ENCODE measurements around the gene CALN1.
"Not testable (repeated sequence)": the region's sequence is repeated elsewhere in the genome, so short reads cannot be mapped to it uniquely, and the experiment has no call there.

CALN1 gene

DNA sequence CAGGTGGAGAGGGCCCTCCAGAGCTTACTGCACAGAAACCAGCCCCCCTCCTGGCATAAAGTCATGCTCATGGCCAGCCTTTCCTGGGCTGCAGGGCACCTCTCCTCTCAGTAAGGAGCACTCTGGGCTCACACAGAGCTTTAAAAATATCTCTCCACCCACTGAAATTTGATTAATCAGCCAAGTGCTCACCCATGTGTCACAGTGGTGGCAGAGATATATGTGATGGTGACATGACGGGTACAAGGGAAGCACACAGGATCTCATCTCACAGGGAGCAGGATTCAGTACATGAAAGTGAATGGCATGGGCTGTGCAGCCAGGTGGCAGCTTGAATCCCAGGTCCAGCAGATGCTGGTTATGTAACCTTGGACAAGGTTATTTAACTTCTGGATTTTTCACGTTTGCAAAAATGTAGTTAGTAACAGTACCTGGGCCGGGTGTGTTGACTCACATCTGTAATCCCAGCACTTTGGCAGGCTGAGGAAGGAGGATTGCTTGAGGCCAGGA is 144.8 kb downstream of the CALN1 start:
- no peak for DNase-seq (ENCODE audit: low spot score)

DNA sequence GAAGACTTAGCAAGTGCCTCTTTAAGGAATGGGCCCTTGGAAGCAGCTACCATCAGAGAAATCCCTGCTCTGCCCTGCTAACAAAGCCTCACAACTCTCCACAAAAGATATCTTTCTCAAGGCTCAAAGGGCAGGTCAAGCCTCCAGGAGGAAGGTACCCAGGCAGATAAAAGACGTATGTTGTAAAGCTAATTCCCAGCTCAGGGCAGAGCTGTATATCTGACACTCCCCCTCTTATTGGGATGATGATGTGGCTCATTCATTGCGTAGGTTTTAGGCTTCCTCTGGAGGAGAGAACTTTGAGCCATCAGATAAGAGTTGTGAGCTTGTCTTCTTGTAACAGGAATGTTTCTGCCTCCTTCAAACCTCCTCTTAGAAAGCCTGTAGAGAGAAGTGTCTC is 145.4 kb downstream of the CALN1 start:
- no peak for DNase-seq (ENCODE audit: low spot score)

DNA sequence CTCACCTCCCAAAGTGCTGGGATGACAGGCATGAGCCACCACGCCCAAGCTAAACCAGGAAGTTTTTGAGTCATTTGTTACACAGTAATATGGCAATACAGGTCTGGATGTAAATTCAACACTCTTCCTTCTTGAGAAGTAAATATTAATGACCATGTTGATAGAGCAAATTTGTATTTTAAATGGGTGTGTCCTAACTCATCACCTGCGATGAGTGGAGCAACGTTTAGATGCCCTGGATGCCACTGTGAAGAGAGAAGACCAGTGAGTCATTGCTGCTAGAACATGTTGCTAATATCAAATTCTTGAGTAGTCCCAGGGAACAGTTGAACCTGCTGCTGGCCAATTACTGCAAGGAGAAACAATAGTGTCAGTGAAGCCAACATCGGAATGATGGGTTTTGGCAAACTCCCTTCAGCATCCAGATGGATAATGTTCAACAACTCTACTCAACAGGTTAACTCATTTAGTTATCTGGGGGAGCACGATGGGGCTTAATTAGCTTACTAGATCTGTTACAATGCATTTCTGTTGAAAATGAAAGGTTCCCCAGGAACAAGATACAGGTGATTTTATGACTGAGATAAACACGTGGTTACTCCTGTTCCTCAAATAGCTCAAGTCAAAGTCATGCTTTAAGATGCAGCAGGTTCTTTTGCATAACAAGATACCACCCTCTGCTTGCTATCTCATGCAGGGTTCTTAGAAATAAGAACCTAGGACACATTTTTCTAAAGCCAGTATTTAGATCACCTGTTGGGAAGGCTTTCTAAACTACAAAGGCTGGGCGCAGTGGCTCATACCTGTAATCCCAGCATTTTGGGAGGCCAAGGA is 146.8 kb downstream of the CALN1 start:
- DNase-seq (ENCODE audit: low spot score) = no peak

- DNase-seq (ENCODE audit: low spot score) = no peak
These were observed 151.7 kb downstream of the CALN1 start for GRCh38 chr7:72260406-72260805.

DNA sequence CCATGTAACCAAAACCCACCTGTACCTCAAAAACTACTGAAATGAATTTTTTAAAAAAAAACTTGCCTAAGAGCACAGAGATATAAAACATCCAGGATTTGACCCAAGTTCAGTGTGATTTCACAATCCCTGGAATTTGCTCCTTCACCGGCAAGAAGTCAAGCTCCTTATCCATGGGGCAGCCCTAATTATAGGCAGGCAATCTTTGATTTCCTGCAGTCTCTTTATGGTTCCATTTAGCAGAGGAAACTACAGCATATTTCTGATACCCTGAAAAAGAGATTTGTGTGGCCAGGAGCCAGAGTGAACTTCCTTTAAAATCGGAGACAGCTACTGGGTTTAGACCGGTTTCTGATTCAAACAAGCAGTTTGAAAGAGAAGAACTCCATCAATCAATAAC is 154.1 kb downstream of the CALN1 start:
- no peak for DNase-seq (ENCODE audit: low spot score)

DNA sequence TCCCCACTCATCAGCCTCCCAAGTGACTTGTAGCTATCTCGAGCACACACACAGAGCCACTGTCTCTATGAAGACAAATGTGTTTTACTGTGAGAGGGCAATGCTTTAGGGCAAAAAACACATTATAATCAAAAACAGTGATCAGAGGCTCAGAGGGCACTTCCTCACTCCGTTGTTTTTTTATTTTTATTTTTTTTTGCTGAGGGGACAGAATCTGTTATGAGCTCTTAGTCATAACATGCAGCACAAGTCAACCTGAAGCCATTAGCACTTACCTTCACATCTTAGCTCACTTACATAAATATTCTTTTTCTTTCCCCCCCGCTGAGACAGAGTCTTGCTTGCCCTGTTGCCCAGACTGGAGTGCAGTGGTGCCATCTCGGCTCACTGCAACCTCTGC is 157.7 kb downstream of the CALN1 start:
- DNase-seq (ENCODE audit: low spot score) = no peak

- DNase-seq (ENCODE audit: low spot score) = no peak
These were observed 163.0 kb downstream of the CALN1 start for GRCh38 chr7:72249106-72249505.

DNA sequence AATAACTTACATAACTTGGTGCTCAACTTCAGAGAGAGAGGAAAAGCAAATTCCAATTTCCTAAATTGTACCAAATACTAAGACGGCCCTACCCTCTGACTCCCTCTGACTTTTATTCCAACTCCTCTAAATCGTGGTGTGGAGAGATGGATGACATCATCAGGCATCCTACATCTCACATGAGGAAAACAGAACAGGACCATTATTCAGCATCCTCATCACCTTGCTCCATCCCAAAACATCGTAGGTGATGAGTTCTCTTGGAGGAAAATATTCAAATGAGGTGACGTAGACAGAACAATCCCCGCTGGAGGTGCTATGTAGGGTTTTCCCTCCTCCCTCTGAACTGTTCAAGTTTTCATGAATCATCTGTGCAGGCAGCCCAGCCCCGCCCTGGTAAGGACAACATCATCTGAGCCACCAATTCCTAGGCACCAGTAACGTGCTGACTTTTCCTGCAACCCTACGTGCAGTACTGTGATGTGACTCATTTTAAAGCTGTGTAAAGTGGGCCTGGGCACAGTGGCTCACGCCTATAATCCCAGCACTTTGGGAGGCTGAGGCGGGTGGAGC is 167.2 kb downstream of the CALN1 start:
- no peak for DNase-seq (ENCODE audit: low spot score)

GRCh38 chr7:72243329-72243728 is 168.8 kb downstream of the CALN1 start:
- DNase-seq (ENCODE audit: low spot score) = no peak

GRCh38 chr7:72235351-72235750 is 176.8 kb downstream of the CALN1 start:
- no peak for DNase-seq (ENCODE audit: low spot score)

DNA sequence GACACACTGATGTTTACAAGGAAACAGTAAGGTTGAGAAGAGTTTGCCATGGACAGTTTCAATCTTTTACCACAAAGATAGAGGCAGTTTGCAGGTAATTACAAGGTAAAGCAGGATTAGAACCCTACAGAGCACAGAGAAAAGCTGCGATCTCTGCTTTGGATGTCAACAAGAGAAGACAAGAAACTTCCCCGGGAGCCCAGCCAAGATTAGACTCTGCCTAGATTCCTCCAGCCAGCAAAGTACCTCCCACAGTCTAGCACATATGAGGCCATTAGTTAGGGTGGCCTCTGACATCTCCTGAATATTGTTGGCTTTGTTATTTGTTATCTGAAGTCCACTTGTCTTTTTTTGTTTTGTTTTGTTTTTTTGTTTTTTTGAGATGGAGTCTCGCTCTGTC is 178.1 kb downstream of the CALN1 start:
- no peak for DNase-seq (ENCODE audit: low spot score)

- DNase-seq (ENCODE audit: low spot score) = no peak
These were observed 181.9 kb downstream of the CALN1 start for GRCh38 chr7:72230281-72230680.

DNA sequence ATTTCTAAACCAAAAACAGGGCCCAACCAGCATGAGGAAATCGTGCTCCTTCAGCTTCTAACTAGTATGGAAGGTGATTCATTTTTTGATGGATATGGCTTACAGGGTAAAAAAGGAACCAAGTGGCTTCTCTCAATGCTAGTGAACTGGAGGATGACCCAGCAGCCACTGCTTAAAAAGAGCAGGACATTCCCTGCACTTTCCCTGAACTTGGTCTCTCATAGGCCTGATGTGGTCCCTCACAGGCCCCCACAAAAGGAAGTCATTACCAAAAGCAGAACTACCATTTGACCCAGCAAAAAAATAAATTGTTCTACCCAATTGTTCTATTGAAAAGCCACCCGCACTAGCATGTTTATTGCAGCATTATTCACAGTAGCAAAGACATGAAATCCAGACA is 188.8 kb downstream of the CALN1 start:
- DNase-seq (ENCODE audit: low spot score) = no peak

DNA sequence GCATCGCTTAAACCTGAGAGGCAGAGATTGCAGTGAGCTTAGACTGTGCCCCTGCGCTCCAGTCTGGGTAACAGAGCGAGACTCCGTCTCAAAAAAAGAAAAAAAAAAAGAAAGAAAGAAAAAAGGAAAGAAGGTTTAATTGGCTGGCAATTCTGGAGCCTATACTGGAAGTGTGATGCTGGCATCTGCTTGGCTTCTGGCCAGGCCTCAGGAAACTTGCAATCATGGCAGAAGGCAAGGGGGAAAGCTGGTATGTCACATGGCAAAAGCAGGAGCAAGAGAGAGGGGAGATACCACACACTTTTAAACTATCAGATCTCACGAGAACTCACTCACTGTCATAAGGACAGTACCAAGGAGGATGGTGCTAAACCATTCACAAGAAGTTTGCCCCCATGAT is 190.0 kb downstream of the CALN1 start:
- no peak for DNase-seq (ENCODE audit: low spot score)

GRCh38 chr7:72219500-72219899 is 192.6 kb downstream of the CALN1 start:
- no peak for DNase-seq (ENCODE audit: low spot score)

DNA sequence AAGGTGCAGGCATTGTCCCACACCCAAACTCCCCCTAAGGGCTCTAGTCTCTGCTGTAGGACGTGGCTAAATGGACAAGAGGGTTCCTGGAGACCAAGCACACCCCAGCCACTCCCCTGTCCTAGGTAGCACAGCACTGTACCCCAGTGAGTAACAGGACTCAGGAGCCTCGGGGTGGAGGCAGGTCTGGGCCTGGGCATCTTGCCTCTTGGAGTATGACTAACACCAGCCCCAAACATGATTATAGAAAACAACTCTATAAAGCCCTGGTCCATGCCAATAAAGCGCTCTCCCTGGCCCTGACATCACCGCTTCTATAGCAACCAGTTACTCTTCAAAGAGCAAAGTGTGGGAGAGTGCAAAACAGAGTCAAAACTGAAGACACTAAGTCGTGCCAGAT is 195.0 kb downstream of the CALN1 start:
- no peak for DNase-seq (ENCODE audit: low spot score)

DNA sequence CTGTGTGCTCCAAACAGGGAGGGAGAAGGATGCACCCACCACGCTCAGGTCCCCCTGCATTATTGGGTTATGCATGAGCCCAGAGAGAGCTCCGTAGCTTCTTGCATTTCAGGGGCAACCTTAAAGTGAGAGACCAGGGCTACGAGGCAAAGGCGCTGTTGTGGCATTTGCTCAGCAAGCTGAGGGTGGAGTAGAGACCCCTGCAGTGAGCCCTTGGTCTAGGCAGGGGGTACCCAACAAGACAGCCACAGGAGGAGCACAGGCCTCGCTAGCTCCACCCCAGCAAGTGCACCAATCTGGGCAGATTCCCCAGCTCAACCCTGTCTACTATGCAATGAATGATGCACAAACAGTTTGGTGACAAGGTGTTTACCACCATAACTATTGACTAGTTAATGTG is 198.4 kb downstream of the CALN1 start:
- DNase-seq (ENCODE audit: low spot score) = no peak

DNA sequence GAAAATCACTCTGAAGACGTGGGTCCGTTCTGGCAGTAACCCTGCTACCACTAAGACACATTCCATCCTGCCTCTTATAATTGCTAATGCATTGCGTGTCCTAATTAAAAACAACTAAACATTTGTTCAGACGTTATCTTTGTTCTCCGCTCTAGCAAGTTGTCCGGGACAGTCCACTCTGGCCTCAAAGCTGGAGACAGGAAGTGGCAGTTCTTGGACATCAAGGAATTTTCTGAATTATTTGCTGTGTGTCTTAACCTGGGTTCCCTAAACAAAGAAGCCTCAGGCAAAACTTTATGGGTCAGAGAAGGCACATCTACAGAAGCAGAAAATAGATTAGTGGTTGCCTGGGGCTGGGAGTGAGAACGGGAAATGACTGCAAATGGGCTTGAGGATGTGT is 199.1 kb downstream of the CALN1 start:
- no peak for DNase-seq (ENCODE audit: low spot score)

DNA sequence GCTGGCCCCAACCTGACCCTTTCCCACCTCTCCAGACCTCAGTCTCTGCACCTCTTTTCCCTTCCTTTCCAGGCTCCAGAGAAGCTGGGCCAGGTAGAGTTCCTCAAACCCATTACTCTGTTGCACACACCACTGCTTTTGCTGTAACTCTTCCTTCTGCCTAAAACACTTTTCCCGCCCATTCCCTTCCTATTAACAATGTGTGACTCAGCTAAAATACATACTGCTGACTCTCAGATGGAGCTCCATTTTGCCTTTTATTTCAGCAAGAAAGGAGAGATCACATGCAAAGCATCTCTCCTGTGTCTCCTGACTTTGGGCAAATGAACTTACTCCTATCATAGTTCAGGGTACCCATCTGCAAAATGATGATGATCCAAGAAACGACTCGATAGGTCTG is 201.0 kb downstream of the CALN1 start:
- no peak for DNase-seq (ENCODE audit: low spot score)

- DNase-seq (ENCODE audit: low spot score) = not testable (repeated sequence)
These were observed 203.1 kb downstream of the CALN1 start for GRCh38 chr7:72209006-72209405.

DNA sequence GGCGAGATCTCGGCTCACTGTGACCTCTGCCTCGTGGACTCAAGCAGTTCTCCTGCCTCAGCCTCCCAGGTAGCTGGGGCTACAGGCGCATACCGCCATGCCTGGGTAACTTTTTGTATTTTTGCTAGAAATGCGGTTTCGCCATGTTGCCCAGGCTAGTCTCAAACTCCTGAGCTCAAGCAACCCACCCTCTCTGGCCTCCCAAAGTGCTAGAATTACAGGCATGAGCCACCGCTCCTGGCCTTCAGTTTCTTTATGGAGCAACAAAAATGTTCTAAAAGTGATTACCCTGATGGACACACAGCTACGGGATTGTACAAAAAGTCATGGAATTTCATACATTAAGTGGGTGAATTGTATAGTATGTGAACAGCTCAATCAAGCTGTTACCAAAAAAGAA is 216.0 kb downstream of the CALN1 start:
- DNase-seq (ENCODE audit: low spot score) = no peak

DNA sequence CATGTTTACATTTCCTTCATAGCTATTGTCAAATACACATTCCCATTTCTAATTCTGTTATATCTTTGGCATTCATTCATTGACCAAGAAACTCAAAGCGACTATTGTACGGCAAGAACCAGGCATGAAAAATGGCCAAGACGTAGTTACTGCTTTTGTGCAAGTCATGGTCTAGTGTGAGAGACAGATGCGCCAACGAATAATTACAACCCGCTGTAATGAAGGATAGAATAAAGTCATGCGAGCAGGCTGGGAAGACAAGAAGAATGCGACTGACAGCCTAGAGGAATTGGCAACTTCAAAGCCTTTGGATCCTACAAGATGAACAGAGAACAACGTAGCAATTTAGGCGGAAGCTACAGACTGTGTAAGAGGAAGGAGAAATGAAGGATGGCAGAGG is 221.2 kb downstream of the CALN1 start:
- DNase-seq (ENCODE audit: low spot score) = no peak

- DNase-seq (ENCODE audit: low spot score) = no peak
These were observed 222.0 kb downstream of the CALN1 start for GRCh38 chr7:72190146-72190545.

- DNase-seq (ENCODE audit: low spot score) = no peak
These were observed 225.0 kb downstream of the CALN1 start for GRCh38 chr7:72187179-72187578.

Measured in kidney tubule cell (primary cell).